Measurements from ENCODE around the gene CLPTM1.

The CLPTM1 gene

DNA sequence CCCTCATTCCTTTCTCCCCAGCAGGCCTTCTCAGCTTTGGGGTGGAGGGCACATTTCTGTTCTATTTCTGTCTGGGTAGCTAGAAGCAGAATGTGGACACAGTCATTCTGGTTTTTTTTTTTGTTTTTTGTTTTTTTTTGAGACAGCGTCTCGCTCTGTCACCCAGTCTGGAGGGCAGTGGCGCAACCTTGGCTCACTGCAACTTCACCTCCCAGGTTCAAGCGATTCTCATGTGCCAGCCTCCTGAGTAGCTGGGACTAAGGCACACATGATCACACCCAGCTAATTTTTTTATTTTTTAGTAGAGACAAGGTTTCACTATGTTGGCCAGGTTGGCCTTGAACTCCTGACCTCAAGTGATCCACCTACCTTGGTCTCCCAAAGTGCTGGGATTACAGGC is 20.3 kb downstream of the CLPTM1 start:
- Histone ChIP-seq H3K4me3 (no peak overlapping the region), H3K27me3 (no peaks in the 10 kb centered on the region), H3K9me3 (no peaks in the 10 kb centered on the region), H3K4me1 (no peaks in the 10 kb centered on the region), H3K4me2 (no peak overlapping the region), H4K20me1 (peaks cover 19% of the 10 kb centered on the region; the same call in 1 of the 2 replicates), H3K36me3 (peaks cover 93% of the 10 kb centered on the region), H3K27ac (no peak overlapping the region), H3K9ac (no peak overlapping the region)
- TF ChIP-seq Cebpa-rat (IDR thresholded peaks at IDR 0.05) = no peak

DNA sequence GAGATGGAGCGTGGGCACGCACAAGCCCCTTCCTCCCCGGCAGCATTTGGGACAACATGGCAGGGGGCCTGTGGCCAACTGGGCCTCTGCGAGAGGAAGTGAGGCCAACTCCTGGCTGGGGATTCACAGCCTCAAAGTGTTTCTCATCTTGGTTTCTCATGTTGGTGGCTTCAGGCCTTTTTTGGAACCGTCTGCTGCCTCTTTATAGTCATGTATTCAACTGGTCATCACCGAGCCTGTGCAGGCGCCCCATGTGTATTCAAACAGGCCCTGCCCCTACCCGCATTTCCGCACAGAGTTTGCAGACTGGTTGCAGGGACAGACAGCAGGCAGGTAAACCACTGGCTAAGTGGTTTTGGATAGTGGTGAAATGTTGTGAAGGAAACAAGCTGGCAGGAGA is 28.8 kb downstream of the CLPTM1 start:
- peaks cover 98% of the 10 kb centered on the region for H3K36me3 ChIP-seq
- no peak for TF ChIP-seq Cebpa-rat (IDR thresholded peaks at IDR 0.05)
- H3K4me1 ChIP-seq = no peaks in the 10 kb centered on the region
- no peak overlapping the region for H3K4me2 ChIP-seq
- no peaks in the 10 kb centered on the region for H3K27me3 ChIP-seq
- peaks cover 38% of the 10 kb centered on the region for H4K20me1 ChIP-seq
- no peaks in the 10 kb centered on the region for H3K9me3 ChIP-seq
- no peak overlapping the region for H3K27ac ChIP-seq
- H3K9ac ChIP-seq = no peak overlapping the region
- H3K4me3 ChIP-seq = no peak overlapping the region

DNA sequence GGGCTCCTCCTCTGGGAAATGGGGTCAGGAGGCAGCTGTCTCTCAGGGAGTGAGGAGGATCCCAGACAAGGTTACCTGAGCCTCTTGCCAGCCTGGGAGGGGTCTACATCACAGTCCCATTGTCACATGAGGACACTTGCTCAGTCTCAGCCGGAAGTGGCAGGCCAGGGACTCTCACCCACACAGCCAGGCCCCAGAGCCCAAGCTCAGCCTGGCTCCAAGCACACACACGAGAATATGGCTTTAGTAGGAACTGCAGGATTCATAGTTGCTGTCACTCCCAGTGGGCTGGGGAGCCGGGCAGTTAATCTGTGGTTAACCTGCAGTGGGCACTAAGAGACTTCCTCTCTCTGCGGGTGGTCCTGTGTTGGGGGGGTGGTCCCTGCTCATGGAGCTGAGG is 30.3 kb downstream of the CLPTM1 start:
- no peaks in the 10 kb centered on the region for H3K27me3 ChIP-seq
- H3K4me1 ChIP-seq = no peaks in the 10 kb centered on the region
- H3K4me3 ChIP-seq = no peak overlapping the region
- H3K27ac ChIP-seq = no peak overlapping the region
- no peak overlapping the region for H3K4me2 ChIP-seq
- peaks cover 31% of the 10 kb centered on the region for H4K20me1 ChIP-seq
- H3K9me3 ChIP-seq = no peaks in the 10 kb centered on the region
- TF ChIP-seq Cebpa-rat (IDR thresholded peaks at IDR 0.05) = no peak
- no peak overlapping the region; the same call in 1 of the 2 replicates for H3K9ac ChIP-seq
- H3K36me3 ChIP-seq = peaks cover 98% of the 10 kb centered on the region

DNA sequence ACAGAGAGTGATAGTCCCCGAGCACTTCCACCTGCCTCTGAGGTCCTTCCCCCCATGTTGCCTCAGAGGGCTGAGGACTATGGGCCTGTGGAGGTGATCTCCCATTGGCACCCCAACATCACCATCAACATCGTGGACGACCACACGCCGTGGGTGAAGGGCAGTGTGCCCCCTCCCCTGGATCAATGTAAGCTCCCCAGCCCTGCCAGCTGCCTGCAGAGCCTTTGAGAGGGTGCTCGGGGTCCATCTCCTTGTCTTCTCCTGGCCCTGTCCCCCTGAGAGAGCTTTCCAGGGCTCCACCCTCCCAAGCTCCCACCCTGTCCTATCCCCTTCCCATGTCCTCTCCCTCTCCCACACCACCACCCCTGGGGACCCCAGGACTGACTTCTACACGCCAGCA is 31.2 kb downstream of the CLPTM1 start:
- Histone ChIP-seq H3K27me3 (no peaks in the 10 kb centered on the region), H3K9me3 (no peaks in the 10 kb centered on the region), H3K9ac (no peak overlapping the region), H3K27ac (no peak overlapping the region), H3K4me3 (no peak overlapping the region), H3K4me1 (no peaks in the 10 kb centered on the region), H4K20me1 (peaks cover 31% of the 10 kb centered on the region), H3K4me2 (no peak overlapping the region), H3K36me3 (peaks cover 99% of the 10 kb centered on the region)
- TF ChIP-seq Cebpa-rat (IDR thresholded peaks at IDR 0.05) = no peak

DNA sequence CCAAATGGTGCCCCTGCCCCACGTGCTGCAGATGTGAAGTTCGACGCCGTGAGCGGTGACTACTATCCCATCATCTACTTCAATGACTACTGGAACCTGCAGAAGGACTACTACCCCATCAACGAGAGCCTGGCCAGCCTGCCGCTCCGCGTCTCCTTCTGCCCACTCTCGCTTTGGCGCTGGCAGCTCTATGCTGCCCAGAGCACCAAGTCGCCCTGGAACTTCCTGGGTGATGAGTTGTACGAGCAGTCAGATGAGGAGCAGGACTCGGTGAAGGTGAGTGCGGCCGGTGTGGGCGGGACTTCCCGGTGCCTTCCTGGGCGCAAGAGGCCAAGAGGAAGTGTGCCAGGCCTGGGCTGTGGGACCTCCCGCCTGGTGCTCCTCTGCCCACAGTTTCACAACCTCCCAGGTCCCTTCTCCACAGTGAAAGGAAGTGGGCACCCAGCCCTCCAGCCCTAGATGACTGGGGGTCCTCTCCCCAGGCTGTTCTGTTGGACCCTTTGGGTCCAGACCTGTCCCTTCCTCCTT is 32.0 kb downstream of the CLPTM1 start:
- no peak overlapping the region for H3K4me3 ChIP-seq
- H3K4me2 ChIP-seq = no peak overlapping the region
- TF ChIP-seq Cebpa-rat (IDR thresholded peaks at IDR 0.05) = no peak
- no peak overlapping the region for H3K9ac ChIP-seq
- no peaks in the 10 kb centered on the region for H3K27me3 ChIP-seq
- peaks cover 30% of the 10 kb centered on the region for H4K20me1 ChIP-seq
- peaks cover 99% of the 10 kb centered on the region for H3K36me3 ChIP-seq
- H3K4me1 ChIP-seq = no peaks in the 10 kb centered on the region
- no peaks in the 10 kb centered on the region for H3K9me3 ChIP-seq
- H3K27ac ChIP-seq = no peak overlapping the region

DNA sequence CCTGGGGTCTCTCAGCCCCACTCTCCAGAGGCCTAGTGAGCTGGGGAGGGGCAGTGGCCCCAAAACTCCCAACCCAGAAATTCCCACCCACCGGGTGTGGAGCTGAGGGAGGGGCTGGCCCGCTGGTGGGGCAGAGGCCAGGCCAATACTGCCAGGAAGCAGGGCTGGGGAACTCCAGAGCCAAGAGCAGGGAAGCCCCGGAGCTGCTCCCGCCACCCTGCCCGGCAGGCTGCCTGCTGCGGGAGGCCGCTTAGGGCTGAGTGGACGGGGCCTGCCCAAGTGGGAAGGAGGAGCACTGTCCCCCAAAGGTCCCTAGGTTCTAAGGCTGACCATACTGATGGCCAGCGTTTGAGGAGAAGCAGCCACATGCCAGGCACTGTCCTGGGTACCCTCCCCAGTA is 33.1 kb downstream of the CLPTM1 start:
- H3K4me1 ChIP-seq = no peaks in the 10 kb centered on the region
- H3K9ac ChIP-seq = no peak overlapping the region
- H3K4me3 ChIP-seq = no peak overlapping the region
- H3K4me2 ChIP-seq = no peak overlapping the region
- no peak for TF ChIP-seq Cebpa-rat (IDR thresholded peaks at IDR 0.05)
- H3K27me3 ChIP-seq = no peaks in the 10 kb centered on the region
- peaks cover 98% of the 10 kb centered on the region for H3K36me3 ChIP-seq
- H4K20me1 ChIP-seq = peaks cover 19% of the 10 kb centered on the region
- H3K9me3 ChIP-seq = no peaks in the 10 kb centered on the region
- no peak overlapping the region for H3K27ac ChIP-seq

DNA sequence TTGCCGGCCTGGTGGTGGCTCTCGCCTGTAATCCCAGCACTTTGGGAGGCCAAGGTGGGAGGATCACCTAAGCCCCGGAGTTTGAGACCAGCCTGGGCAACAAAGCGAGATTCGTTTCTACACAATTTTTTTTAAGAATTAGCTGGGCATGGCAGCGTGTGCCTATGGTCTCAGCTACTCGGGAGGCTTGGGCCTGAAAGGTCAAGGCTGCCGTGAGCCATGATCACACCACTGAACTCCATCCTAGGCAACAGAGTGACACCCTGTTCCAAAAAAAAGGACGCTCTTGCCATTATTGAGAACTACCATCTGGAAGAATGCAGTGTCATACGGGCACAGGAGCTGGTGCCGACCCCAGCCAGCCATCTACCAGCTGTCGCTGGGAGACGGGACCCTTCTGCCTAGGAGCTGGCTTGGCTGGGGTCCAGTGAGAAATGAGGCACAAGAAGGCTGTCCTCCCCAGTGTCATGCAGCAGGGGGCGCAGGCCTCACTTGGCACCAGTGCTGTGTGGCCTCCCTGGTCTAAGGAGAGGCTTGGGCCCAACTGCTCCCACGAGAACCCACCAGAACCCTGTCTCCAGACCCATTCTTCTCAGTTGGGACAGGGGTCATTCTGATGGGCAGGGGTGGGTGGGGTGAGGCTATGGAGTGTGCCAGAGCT is 33.8 kb downstream of the CLPTM1 start:
- TF ChIP-seq Cebpa-rat (IDR thresholded peaks at IDR 0.05) = no peak
- Histone ChIP-seq H4K20me1 (peaks cover 12% of the 10 kb centered on the region), H3K36me3 (peaks cover 98% of the 10 kb centered on the region), H3K9ac (no peak overlapping the region), H3K27me3 (no peaks in the 10 kb centered on the region), H3K4me1 (no peaks in the 10 kb centered on the region), H3K27ac (no peak overlapping the region), H3K4me3 (no peak overlapping the region), H3K4me2 (no peak overlapping the region), H3K9me3 (no peaks in the 10 kb centered on the region)

DNA sequence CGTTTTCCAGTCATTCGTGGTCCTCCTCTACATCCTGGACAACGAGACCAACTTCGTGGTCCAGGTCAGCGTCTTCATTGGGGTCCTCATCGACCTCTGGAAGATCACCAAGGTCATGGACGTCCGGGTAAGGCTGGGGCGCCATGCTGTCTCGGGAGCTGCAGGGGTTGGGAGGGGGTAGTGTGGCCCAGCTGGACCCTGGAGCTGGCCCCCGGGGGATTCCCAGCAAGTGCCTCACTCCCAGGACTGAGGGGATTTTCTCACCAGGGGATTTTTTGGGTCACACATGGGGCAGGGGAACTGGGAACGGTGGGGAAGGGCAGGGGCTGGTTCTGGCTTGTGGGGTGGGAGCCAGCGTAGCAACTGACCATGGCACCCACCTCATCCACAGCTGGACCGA is 35.3 kb downstream of the CLPTM1 start:
- Histone ChIP-seq H3K4me3 (no peak overlapping the region), H4K20me1 (peaks cover 7% of the 10 kb centered on the region; the same call in 1 of the 2 replicates), H3K4me1 (peaks cover 8% of the 10 kb centered on the region; the same call in 1 of the 2 replicates), H3K27me3 (no peaks in the 10 kb centered on the region), H3K27ac (no peak overlapping the region), H3K4me2 (no peak overlapping the region), H3K9me3 (no peaks in the 10 kb centered on the region), H3K36me3 (peaks cover 89% of the 10 kb centered on the region), H3K9ac (no peak overlapping the region)
- TF ChIP-seq Cebpa-rat (IDR thresholded peaks at IDR 0.05) = no peak

DNA sequence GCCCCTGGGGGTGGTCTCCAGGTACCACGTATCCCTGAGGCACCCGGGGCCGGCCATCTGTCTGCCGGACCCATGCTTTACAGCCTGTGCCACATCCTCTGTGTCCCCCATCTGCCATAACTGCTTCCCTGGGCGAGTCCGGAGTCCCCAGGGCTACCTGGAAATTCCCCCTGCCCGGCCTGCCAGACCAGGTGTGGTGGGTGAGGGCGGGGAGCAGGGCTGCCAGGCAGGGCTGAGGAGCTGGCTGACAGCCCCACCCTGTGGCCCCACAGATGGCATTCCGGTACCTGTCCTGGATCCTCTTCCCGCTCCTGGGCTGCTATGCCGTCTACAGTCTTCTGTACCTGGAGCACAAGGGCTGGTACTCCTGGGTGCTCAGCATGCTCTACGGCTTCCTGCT is 35.8 kb downstream of the CLPTM1 start:
- TF ChIP-seq Cebpa-rat (IDR thresholded peaks at IDR 0.05) = no peak
- H3K27me3 ChIP-seq = no peaks in the 10 kb centered on the region
- H3K27ac ChIP-seq = no peak overlapping the region
- H3K4me3 ChIP-seq = no peak overlapping the region
- peaks cover 84% of the 10 kb centered on the region for H3K36me3 ChIP-seq
- H3K9me3 ChIP-seq = no peaks in the 10 kb centered on the region
- no peak overlapping the region for H3K4me2 ChIP-seq
- H3K9ac ChIP-seq = no peak overlapping the region
- H4K20me1 ChIP-seq = peaks cover 7% of the 10 kb centered on the region; the same call in 1 of the 2 replicates
- peaks cover 8% of the 10 kb centered on the region; the same call in 1 of the 2 replicates for H3K4me1 ChIP-seq

DNA sequence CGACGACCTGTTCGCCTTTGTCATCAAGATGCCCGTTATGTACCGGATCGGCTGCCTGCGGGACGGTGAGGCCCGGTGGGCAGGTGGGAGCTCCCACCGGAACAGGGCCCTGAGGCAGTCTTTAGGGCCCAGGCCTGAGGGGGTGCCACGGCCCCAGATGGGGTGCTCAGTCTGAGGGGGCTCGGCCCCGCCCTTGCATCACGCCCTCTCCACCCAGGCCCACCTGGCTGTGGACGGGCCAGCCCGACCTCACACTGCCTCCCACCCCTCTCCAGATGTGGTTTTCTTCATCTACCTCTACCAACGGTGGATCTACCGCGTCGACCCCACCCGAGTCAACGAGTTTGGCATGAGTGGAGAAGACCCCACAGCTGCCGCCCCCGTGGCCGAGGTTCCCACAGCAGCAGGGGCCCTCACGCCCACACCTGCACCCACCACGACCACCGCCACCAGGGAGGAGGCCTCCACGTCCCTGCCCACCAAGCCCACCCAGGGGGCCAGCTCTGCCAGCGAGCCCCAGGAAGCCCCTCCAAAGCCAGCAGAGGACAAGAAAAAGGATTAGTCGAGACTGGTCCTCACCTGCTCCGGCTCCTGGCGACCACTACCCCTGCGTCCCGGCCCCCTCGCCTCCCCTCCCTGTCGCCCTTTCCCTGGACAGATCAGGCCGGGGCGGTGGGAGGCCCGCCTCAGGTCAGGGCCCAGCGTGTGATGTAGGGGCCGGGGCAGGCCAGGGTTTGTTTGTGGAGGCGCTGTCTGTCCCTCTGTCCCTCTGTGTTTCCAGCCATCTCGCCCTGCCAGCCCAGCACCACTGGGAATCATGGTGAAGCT is 37.4 kb downstream of the CLPTM1 start:
- Histone ChIP-seq H3K4me3 (no peak overlapping the region), H3K4me2 (no peak overlapping the region), H3K36me3 (peaks cover 68% of the 10 kb centered on the region), H3K27me3 (no peaks in the 10 kb centered on the region), H4K20me1 (peaks cover under 1% of the 10 kb centered on the region; the same call in 1 of the 2 replicates), H3K9ac (no peak overlapping the region), H3K4me1 (peaks cover 8% of the 10 kb centered on the region; the same call in 1 of the 2 replicates), H3K27ac (no peak overlapping the region), H3K9me3 (no peaks in the 10 kb centered on the region)
- TF ChIP-seq Cebpa-rat (IDR thresholded peaks at IDR 0.05) = no peak
